Smooth muscle cell (in vitro differentiated cells): ENCODE results near the gene ESR1. TPM values are rescaled to one million over a fixed set of nuclear protein-coding genes. Genes with fewer than 3 reads are reported as not detected.

ENCODE experiments used
- DNase-seq: peaks from one replicate; lab custom pipeline; 2025; ENCODE audit not compliant: unreplicated experiment; lab: John Stamatoyannopoulos, UW
- H2AFZ ChIP-seq: fragments of 200-600 bp; sonication (generic); 2 replicates; pipeline ENCODE4 v1.6.0; 2016; ENCODE audit warnings: antibody characterized with exemption, low read depth, mild to moderate bottlenecking
- H3F3A ChIP-seq: fragments of 200-600 bp; sonication (generic); 2 replicates; pipeline ENCODE4 v1.6.0; 2017; ENCODE audit warnings: antibody characterized with exemption, low read depth
- H3K27ac ChIP-seq: fragments of 200-600 bp; sonication (generic); 2 replicates; pipeline ENCODE4 v1.5.1; 2016; ENCODE audit warnings: low read depth, mild to moderate bottlenecking
- H3K27me3 ChIP-seq: fragments of 200-600 bp; sonication (generic); 2 replicates; pipeline ENCODE4 v1.6.1; 2016; ENCODE audit warnings: low read depth, mild to moderate bottlenecking
- H3K36me3 ChIP-seq: fragments of 200-600 bp; sonication (generic); 2 replicates; pipeline ENCODE4 v1.5.1; 2016; ENCODE audit warnings: low read depth
- H3K4me1 ChIP-seq: fragments of 200-600 bp; sonication (generic); 2 replicates; pipeline ENCODE4 v1.5.1; 2016; ENCODE audit warnings: low read depth
- H3K4me2 ChIP-seq: fragments of 200-600 bp; sonication (generic); 2 replicates; pipeline ENCODE4 v1.6.0; 2016; ENCODE audit warnings: mild to moderate bottlenecking
- H3K4me3 ChIP-seq: fragments of 200-600 bp; sonication (generic); 2 replicates; pipeline ENCODE4 v1.5.1; 2016; ENCODE audit warnings: mild to moderate bottlenecking
- H3K79me2 ChIP-seq: fragments of 200-600 bp; sonication (generic); 2 replicates; pipeline ENCODE4 v1.6.0; 2016; ENCODE audit warnings: low read depth, mild to moderate bottlenecking
- H3K9ac ChIP-seq: fragments of 200-600 bp; sonication (generic); 2 replicates; pipeline ENCODE4 v1.6.0; 2016; ENCODE audit warnings: low read depth
- H3K9me3 ChIP-seq: fragments of 200-600 bp; sonication (generic); replicated peaks from 2 replicates; pipeline ENCODE4 v1.5.1; 2016; ENCODE audit warnings: low read depth
- H4K20me1 ChIP-seq: fragments of 200-600 bp; sonication (generic); 2 replicates; pipeline ENCODE4 v1.6.0; 2016; ENCODE audit warnings: low read depth
- WGBS: methylation state at CpG from one replicate; pipeline ENCODE4 v1.1.7; 2016; ENCODE audit warnings: low lambda C conversion rate; 5-methylcytosine and 5-hydroxymethylcytosine counted together
- polyA plus RNA-seq: library from polyadenylated mRNA; unstranded; fragments of >200 nt; fragmentation: Nextera tagmentation; extraction: Ambion mirVana; gene quantifications from 2 replicates; pipeline ENCODE4 v1.2.1, GENCODE V29; 2016
- total RNA-seq: library from RNA; depleted of rRNA; stranded (reverse); fragments of >200 nt; gene quantifications from 2 replicates; pipeline ENCODE4 v1.2.3, GENCODE V29; 2014
- TF ChIP-seq, protein P1 (sequence below): fragments of 200-600 bp; sonication (generic); IDR thresholded peaks from 2 replicates; pipeline ENCODE4 v1.5.1; 2017; ENCODE audit warnings: borderline replicate concordance, mild to moderate bottlenecking, antibody characterized with exemption; ENCODE audit not compliant: insufficient read depth, poor library complexity, severe bottlenecking

ESR1 gene
- total and polyA plus RNA-seq, 2 experiments from 2014 or later: 0.16 TPM; not detected in 1

DNA sequence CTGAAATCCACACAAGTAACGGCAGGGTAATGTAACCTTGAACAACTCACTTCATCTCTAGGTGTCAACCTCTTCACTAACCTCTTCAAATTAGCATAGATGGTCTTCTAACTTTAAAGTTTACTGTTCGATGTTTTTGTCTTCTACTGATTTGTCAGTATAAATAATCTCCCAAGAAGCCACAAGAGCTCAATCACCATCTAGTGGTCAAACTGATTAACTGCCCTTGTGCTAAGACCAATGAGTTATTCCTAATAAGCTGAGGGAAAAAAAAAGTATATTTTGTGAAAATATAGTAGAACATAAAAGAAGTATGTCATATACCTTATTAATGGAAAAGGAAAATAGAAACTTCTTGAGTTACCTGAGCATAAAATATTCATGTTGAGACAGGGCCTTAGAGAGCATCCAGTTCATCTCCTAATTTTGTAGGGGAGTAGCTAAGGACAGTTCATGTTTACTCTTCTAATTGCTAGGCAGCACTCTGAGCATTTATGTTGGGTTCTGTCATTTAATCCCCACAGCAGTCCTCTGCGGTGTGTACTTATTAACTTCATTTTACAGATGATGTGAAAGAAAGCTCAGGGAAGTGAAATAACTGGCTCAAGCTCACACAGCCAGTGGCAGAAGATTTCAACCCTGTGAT, 317.1 kb downstream of the ESR1 start:
- Histone ChIP-seq H3K79me2 (no peaks in the 10 kb centered on the region), H3F3A (no peaks in the 10 kb centered on the region), H3K9me3 (no peaks in the 10 kb centered on the region), H3K9ac (no peak overlapping the region), H3K4me2 (no peak overlapping the region), H3K27me3 (no peaks in the 10 kb centered on the region), H4K20me1 (no peaks in the 10 kb centered on the region), H2AFZ (no peak overlapping the region), H3K4me3 (no peak overlapping the region), H3K36me3 (no peaks in the 10 kb centered on the region), H3K27ac (no peak overlapping the region), H3K4me1 (no peaks in the 10 kb centered on the region)
- no peak for DNase-seq
- TF ChIP-seq, protein P1, sequence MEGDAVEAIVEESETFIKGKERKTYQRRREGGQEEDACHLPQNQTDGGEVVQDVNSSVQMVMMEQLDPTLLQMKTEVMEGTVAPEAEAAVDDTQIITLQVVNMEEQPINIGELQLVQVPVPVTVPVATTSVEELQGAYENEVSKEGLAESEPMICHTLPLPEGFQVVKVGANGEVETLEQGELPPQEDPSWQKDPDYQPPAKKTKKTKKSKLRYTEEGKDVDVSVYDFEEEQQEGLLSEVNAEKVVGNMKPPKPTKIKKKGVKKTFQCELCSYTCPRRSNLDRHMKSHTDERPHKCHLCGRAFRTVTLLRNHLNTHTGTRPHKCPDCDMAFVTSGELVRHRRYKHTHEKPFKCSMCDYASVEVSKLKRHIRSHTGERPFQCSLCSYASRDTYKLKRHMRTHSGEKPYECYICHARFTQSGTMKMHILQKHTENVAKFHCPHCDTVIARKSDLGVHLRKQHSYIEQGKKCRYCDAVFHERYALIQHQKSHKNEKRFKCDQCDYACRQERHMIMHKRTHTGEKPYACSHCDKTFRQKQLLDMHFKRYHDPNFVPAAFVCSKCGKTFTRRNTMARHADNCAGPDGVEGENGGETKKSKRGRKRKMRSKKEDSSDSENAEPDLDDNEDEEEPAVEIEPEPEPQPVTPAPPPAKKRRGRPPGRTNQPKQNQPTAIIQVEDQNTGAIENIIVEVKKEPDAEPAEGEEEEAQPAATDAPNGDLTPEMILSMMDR: peak; percentile 77
- WGBS: 68% methylated on average over 3 of the region's 3 CpGs

DNA sequence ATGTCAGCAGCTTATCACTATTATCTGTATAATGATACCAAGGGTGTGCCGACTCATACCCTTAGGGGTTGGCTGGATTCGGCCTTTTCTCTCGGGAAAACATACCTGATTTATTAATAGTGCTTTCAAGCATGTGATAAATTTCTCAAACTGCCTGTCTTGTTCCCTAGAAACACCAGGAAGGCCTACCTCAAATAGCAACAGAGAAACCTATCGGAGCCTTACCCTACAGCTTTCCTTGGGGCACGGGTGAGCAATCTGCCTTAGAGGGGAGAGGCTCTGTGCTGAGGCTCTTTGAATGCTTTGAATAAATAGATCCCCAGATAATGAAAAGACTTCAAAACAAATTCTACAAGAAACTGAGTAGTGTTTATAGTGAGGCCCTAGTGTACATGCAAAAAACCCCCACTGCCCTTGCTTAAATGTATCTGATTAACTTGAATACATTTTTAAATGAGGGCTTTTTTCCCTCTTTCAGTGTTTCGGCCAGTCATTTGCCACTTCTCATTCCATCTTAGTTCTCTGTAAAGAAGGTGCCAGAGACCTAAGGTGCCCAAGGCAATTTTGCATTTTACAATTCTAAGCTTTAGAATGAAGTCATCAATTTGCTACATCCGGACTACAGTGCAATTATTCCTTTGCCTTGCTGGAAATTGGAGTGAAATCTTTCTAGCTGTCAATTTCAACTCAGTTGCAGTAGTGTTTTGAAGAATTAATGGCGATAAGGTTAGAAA, 320.1 kb downstream of the ESR1 start:
- Histone ChIP-seq H2AFZ (no peak overlapping the region), H3K79me2 (no peaks in the 10 kb centered on the region), H3K4me3 (no peak overlapping the region), H3K9me3 (no peaks in the 10 kb centered on the region), H3F3A (no peaks in the 10 kb centered on the region), H3K27ac (peak overlapping the region; percentile 39), H3K36me3 (peaks cover 2% of the 10 kb centered on the region), H3K27me3 (no peaks in the 10 kb centered on the region), H3K9ac (no peak overlapping the region), H4K20me1 (no peaks in the 10 kb centered on the region), H3K4me2 (no peak overlapping the region), H3K4me1 (no peaks in the 10 kb centered on the region)
- WGBS: 72% methylated on average over 8 of the region's 8 CpGs
- DNase-seq: no peak
- TF ChIP-seq, protein P1: no peak

DNA sequence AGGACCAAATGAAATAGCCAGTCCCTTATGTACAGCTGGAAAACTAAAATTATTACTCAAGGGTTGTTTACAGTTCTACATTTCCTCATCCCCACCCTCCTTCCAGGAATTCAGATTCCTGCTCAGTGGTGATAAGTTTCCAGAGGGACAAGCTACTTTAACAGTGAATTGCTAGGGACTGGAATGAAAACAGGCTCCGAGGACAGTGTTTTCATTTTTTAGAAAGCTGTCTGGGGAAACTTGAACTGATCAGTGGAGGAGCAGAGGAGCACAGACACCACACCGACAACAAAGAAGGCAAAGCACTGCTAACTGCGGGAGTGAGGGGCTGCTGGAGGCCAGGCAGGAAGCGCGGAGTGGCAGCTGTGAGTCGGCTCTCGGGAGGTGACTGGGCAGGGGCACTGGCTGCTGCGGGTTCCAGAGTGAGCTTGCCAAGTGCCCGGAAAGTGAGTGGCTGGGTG, 322.2 kb downstream of the ESR1 start:
- 41% methylated on average over 9 of the region's 9 CpGs for WGBS
- H3K79me2 ChIP-seq: no peaks in the 10 kb centered on the region
- H3K4me1 ChIP-seq: no peaks in the 10 kb centered on the region
- peak overlapping the region; percentile 72 for H3K4me2 ChIP-seq
- TF ChIP-seq, protein P1: no peak
- no peaks in the 10 kb centered on the region for H3K9me3 ChIP-seq
- peaks cover 14% of the 10 kb centered on the region for H3K36me3 ChIP-seq
- no peaks in the 10 kb centered on the region for H4K20me1 ChIP-seq
- H2AFZ ChIP-seq: no peak overlapping the region
- H3K9ac ChIP-seq: no peak overlapping the region
- no peak overlapping the region for H3K4me3 ChIP-seq
- H3K27ac ChIP-seq: peak overlapping the region; percentile 64
- H3F3A ChIP-seq: no peaks in the 10 kb centered on the region
- DNase-seq: no peak
- no peaks in the 10 kb centered on the region for H3K27me3 ChIP-seq
